SKM-1 treated with dmso at 0.1 percent for 144 hours (cell line): Measurements from ENCODE around the gene RNU1-4.
"Not testable (repeated sequence)": the region's sequence is repeated elsewhere in the genome, so short reads cannot be mapped to it uniquely, and the experiment has no call there.

Source experiments
- DNase-seq: peaks from one replicate; lab custom pipeline; 2025; ENCODE audit not compliant: unreplicated experiment; lab: John Stamatoyannopoulos, UW

RNU1-4 gene

DNA sequence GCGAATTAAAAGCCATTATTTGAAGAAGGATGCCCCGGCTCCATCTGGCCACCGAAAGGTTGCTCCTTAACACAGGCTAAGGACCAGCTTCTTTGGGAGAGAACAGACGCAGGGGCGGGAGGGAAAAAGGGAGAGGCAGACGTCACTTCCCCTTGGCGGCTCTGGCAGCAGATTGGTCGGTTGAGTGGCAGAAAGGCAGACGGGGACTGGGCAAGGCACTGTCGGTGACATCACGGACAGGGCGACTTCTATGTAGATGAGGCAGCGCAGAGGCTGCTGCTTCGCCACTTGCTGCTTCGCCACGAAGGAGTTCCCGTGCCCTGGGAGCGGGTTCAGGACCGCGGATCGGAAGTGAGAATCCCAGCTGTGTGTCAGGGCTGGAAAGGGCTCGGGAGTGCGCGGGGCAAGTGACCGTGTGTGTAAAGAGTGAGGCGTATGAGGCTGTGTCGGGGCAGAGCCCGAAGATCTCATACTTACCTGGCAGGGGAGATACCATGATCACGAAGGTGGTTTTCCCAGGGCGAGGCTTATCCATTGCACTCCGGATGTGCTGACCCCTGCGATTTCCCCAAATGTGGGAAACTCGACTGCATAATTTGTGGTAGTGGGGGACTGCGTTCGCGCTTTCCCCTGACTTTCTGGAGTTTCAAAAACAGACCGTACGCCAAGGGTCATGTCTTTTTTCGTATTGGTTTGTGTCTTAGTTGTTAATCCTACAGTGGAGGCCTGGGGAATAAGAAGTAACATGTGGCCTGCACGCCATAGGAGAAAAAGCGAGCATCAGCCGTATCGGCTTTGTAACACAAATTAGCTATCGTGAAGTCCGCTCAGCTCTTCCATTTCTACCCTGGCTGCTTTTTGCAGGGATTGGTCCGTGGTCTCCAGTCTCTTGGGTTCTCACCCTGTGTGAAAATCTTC lies at the start of gene RNU1-4:
TSS of gene RNU1-4 (plus strand) at position 470 of the 918 bp plus-strand sequence.
- DNase-seq = not testable (repeated sequence)

DNA sequence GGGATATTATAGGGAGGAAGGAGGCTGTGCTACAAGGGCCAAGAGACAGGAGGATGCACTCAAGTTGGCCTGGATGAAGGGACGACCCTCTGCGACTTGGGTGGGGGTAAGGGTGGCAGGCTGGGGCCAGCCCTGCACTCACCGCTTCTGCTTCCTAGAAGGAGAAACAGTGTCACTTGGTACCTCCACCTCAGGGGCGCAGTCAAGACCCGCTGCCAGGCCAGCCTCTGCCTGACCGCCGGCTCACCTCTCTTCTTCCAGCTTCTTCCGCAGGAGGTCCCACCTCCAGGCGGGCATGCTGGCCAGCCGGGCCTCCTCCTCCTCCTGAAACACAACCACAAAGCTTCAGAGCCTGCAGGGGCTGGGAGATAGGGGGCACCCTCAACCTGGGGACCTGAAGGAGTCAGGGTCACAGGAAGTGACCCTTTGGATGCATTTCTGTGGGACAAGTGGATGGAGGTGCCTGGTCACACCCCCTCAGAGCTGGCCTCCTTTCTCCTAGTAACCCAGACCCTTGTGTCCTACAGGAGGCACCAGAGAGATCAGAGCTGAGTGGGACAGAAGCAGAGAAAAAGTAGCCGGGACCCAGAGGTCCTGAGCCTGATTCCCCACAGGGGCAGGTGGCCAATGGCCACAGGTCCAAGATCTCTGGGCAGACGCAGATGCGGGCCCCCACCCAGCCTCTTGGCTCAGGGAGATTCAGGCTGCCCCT lies 49.2 kb upstream of the RNU1-4 start:
- not testable (repeated sequence) for DNase-seq

DNA sequence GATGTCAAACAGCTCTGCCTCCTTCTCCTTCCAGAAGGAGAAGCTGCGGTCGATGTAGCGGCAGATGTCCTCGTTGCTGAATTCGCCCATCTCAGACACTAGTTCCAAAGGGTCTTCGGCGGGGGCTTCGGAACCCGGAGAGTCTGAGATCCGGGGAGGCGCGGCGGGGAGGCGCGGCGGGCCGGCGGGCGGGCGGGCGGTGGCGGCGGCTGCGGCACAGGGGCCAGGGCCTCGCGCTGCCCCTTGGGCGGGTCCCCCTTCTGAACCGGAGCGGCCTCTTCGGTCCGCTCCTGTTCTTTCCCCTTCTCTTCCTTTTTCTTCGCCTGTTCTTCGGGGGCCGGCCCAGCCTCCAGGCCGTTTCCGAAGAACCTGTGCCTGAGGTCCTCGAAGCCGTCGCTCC lies 48.0 kb upstream of the RNU1-4 start:
- DNase-seq = not testable (repeated sequence)

DNA sequence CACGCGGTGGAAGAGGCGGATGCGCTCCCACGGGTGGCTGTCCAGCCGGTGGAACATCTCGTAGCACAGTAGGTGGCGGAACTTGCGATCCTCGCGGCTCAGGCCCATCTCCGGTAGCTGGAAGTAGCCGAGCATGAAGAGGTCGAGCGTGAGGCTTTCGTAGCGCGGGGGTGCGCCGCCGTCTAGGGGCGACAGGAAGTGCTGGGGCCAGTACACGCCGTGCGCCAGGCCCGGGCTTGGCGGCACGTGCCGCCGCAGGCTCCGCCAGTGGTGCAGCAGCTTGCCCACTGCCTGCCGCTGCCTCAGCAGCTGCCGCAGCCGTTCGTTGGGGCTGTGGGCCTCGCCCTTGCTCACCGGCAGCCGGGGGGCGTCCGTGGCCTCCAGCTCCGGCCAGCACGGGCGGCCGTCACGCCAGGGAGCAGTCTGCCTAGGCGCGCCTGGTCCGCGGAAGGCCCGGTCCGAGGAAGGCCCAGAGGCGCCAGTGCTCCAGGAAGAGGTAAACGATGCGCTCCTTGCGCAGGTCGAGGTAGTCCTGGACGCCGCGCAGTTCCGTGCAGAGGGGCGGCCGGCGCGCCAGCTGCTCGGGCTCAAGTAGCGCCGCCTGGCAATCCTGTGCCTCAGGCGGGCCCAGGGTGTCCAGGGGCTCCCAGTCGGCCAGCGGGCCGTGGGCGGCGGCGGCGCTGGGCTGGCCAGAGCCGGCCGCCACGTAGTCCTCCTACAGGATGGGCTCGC lies 47.4 kb upstream of the RNU1-4 start:
- not testable (repeated sequence) for DNase-seq

DNA sequence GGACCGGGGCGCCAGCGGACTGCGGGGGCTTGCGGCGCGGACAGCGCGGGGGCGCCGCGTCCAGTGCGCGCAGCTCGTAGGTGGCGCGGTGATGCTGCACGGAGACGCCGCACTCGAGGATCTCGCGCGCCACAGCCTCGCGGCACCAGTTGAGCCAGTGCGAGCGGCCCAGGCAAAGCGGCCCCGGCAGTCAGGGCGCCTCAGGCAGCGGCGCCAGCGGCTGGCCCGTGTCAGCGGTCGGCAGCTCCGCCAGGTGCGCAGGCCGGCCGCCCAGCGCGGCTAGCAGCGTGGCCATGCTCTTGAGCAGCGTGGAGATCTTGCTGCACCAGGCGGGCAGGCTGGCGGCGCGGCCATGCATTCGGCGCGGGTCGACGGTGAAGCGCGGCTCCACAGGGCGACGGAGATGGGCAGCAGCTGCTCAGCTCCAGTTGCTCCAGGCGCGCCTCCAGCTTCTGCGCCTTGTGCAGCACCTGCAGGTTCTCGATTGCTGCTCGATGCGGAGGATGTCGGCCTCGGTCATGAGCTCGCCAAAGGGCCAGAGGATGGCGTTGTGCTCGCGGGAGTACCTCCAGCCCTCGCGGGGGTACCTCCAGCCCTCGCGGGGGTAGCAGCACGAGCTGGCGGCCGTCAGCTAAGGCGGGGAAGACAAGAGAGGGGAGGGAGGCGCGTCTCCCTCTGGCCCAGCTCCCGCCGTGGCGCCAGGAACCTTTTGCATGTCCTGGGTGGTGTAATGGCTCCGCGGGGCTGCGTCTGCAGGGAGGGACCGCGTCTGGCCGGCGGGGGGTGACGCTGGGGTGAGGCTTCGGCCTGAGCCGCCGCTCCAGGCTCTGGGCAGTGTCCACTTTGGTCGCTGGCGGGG lies 46.6 kb upstream of the RNU1-4 start:
- DNase-seq = not testable (repeated sequence)

DNA sequence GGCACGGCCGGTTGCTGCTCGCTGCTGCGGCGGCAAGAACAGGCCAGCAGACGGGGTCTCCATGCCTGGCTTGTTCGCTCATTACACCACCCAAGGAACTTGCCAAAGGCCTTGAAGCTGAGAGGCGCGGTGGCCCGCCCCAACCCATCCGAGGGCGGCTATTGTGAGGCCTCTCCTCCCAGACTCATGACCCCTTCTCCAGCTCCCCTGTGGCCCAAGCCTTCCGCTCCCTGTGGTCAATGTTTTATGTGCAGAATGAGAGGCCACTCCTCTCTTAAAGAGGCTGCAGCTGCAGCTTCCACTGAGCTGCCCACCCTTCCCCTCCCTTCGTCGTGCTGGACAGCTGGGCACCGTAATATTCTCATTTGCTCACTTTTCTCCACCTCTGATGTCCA lies 46.0 kb upstream of the RNU1-4 start:
- DNase-seq = not testable (repeated sequence)

DNA sequence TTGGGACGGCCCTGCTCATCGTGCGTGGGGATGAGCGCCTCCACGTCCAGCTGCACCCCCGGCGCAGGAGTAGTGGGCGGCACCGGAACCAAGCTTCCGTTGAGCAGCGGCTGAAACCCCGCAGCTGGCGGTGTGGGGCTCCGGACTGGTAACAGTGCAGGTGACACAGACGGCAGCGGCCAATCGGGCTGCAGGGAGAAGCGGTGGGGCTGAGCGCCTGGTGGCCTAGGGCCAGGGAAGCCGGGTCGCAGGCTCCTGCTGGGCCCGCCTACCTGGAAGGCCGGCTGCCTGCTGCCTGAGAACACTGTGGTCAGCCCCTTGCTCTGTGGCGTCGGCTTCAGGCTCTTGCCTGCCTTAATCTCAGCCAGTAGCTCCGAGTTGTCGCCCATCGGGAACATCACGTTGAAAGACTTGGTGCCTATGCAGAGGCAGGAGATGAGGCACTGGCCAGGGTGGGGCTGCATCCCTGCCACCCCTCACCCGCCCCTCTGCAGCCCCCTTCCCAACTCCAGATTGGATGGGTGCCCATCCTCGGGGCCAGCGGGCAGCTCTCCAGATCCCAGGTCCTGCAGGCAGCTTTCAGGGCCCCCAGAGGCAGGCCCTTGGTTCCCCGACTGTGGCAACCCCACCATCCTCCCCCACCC lies 43.7 kb upstream of the RNU1-4 start:
- not testable (repeated sequence) for DNase-seq

DNA sequence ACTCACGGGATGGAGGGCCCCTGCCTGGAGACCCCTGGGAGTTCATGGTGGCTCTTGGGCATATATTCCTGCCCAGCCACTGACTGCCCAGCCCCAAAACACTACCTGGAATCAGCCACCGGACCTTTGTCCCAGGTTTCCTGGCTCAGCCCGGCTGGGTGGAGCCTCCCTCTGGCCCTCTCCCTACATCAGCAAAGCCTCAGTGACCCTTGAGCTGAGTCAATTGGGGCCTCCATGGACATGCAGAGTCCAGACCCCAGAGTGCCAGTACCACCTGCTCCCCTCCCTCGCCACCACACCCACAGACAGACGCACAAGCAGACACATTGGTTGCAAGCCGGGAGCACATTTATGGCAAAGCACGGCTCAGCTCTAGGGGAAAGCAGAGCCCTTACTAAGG lies 43.2 kb upstream of the RNU1-4 start:
- DNase-seq = not testable (repeated sequence)

DNA sequence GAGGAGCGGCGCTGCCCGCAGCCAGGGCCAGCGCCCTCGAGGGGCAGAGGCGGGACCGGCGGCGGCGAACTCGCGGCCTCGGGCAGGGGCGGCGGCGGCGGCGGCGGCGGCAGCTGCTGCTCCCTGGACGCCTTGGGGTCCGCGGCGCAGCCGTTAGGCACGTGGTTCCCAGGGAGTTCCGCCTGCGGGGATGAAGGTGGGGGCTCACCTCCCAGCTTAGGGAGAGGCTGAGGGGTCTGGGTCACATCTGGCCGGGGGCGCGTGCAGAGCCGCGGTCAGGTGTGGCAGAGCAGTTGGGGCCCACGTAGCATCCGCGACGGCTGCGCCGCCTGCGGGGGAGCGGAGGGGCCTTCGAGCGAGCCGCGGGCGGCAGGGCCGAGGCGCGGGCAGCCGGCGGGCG lies 40.9 kb upstream of the RNU1-4 start:
- DNase-seq = not testable (repeated sequence)

DNA sequence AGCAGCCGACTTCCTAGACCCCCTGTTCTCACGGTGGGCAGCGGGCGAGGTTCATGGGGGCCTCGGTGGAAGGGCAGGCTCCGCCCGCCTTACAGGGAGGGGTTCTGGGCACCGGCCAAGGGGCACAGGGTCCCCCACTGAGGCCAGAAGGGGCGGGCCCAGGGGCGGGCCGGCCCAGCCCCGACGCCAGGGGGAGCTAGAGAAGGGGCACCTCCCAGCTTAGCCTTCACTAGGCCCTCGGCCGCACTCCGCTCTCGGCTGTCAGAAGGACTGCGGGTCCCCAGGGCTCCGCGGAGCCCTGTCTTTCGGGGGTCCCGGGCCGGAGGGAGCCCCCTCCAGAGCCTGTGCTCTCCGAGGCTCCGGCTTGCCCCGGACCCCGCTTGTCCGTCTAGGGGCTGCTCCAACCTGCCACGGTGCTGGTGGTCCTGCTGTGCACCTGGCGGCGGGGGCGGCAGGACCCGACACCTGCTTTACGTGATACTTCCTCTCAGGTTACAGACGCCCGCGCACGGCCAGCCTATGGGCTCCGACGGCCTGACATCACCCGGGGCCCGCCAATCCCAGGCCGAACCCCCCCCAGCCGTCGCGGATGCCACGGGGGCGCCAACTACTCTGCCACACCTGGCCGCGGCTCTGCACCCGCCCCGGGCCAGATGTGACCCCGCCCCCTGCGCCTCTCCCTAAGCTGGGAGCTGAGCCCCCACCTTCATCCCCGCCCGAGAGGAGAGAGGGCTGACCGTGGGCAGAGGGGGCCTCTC lies 40.0 kb upstream of the RNU1-4 start:
- not testable (repeated sequence) for DNase-seq

DNA sequence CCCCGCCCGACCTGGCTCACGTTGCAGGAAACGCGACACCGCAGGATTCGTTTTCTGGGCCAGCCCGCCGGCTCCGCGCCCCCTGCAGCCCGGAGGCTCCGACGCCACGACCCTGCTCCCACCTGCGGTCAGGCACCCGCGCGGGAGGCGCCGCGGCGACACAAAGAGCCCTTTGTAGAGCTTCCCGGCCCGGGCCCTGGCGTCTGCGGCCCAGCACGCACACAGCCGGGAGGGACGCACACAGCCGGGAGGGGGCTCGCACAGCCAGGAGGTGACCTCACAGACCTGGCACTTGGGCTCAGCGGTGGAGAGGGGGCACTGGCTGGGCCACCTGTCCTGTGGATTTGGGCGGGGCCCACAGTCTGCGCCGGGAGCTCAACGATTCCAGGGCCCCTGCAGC lies 39.1 kb upstream of the RNU1-4 start:
- DNase-seq = not testable (repeated sequence)

DNA sequence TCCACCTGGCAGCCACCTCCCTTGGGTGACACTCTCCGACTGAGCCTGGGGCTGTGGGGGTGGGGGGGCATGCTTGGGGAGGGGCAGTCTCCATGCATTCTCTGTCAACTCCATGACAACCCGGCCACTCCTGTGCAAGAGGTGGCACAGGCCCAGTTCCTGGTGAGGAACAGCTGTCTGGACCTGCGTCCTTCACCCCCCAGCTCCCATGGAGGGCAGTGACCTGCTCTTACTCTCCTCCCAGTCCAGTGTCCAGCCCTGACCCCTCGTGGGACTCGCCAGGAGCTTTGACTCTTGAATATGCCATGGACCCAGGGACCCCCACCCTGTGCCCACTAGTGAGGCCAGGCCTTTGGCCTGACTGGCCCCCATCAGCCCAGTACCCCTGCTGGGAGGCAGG lies 38.0 kb upstream of the RNU1-4 start:
- DNase-seq = not testable (repeated sequence)

DNA sequence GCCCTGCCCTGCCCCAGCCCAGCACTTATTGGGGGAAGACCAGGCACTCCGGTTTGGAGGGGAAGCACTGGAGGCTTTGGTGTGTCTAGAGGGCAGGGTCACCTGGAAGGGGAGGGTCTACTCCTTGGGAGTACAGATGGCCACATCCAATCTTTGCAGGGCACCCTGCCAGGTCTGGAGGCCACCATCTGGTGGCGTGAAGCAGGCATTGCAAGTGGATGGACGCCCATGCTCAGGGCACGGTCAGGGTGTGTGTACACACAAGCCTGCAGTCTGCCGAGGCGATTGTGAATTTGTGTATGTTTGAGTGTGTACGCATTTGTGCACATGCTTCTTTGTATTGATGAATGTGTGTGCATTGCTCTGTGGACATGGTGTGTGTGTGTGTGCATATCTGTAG lies 37.2 kb upstream of the RNU1-4 start:
- DNase-seq = not testable (repeated sequence)

DNA sequence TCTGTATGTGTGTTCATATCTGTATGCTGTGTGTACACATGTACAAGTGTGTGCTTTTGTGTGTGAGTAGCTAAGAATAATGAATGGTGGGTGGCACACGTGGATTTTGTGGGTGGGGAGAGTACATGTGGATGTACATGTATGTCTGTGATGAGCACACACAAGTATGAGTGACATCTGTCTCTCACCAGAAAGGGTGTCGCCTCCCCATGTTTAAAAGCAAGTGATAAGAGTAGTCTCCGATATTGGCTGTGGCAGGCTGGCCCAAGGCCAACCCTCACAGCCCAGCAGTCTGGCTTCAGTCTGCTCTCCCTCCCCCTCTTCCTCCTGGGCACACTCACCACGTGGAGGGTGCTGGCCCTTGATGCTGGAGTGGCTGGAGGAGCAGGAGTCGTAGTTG lies 36.7 kb upstream of the RNU1-4 start:
- DNase-seq = not testable (repeated sequence)

DNA sequence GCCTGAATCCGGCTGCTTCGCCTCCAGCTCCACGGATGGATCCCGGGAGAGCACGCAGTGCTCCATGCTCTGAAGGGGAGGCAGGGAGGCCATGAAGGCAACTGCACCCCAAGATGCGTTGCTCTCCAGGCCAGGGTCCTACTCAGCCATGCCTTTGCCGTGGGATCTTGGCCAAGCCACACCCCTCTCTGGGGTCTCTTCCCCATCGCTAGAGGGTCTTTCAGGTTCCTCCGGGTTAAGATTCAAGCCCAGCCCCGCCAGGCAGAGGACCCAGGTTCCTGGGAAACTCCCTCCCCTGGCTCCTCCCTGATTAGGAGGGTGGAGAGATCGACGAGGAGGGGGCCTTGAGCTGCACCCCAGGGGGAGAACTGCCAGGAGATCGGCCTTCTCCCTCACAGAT lies 36.2 kb upstream of the RNU1-4 start:
- not testable (repeated sequence) for DNase-seq

DNA sequence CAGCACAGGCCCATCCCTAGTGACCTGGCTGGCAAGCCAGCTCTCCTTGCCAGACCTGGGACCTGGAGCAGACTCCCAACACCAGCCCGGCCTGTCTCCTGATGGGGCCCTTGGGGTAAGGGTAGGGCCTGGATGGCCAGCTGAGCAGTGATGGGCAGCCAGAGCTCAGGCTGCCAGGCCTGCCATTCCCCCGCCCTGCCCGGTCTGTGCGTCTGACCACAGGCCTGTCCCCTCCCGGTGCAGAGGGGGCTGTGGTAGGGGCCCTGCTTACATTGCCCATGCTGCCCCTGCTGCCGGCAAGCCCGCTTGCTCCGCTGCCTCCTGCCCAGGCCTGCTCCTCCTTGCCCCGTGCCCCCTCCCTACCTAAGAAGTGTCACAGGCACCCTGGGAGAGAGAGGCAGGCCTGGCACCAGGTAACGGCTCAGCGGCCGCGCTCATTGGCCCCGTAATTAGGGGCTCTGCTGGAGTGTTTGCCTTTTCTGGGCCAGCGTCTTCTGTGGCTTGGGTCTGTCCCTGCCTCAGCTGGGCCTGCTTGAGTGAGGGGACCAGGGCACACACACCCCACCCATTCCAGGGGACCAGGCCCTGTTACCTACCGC lies 35.7 kb upstream of the RNU1-4 start:
- not testable (repeated sequence) for DNase-seq

DNA sequence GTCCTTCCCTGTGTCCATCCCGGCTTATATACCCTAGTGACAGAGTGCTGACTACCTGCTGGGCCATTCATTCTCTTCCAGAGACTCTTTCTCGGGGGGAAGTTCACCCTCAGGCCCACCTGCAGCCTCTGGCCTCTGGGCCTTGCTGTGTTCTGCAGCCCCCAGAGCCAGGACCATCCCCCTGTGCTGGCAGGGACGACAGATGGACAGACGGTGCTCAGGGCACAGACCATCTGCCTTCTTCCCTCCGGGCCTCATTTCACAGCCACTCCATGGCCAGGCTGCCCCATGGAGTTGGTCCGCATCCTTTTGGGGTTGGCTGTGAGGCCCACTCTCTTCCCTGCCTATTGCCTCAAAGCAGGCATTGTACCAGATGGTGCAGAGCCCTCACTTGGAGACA lies 34.0 kb upstream of the RNU1-4 start:
- DNase-seq = not testable (repeated sequence)

DNA sequence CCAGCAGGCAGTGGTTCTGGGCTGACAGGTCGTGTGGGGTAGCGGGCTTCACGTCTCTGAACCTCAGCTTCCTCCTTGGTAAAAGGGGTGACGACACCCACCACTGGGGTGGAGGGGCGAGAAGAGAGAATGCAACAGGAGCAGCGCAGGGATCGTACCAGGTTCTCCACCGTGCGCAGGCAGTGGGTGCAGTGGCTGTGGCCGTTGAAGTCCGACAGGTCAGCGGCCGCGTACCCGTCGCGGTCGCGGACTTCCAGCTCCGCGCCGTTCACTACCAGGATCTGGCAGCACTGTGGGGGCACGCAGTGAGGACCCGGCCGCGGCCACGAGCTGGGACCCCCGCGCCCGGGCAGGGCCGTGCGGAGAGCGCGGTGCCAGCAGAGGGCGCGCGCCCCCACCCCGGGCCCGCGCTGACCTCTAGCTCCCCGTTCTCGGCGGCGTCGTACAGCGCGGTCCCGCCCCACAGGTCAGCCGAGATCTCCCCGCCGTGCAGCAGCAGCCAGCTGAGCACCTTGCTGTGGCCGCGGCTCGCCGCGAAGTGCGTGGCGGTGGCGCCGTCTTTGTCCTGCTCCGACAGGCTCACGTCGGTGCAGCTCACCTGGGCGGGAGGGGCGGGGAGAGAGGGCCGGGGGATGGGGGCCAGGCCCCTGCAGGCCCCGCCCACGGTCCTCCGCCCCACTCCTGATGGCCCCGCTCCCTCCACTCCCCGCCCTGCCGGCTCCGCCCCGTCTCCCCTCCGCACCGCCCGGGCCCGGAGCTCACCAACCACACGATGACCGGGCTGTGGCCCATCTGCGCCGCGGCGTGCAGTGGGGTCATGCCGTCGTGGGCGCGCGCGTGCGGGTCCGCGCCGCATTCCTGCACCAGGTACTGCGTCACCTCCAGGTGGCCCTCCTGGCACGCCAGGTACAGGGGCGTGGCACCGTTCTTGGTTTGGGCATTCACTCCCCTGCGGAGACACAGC lies 32.9 kb upstream of the RNU1-4 start:
- not testable (repeated sequence) for DNase-seq
